Adipocyte (in vitro differentiated cells): Measurements from ENCODE around the gene FBXL13.
"Not testable (repeated sequence)": the region's sequence is repeated elsewhere in the genome, so short reads cannot be mapped to it uniquely, and the experiment has no call there.

Experiments used
- DNase-seq: peaks from one replicate; pipeline ENCODE4 v3.0.0-alpha.2; 2015; ENCODE audit warnings: low read depth
- H3K27me3 ChIP-seq: replicated peaks from 2 replicates; pipeline ENCODE4 v1.7.0; 2013; ENCODE audit warnings: mild to moderate bottlenecking, low read length, moderate library complexity; ENCODE audit not compliant: control insufficient read depth, insufficient read depth
- H3K36me3 ChIP-seq: 2 replicates; pipeline ENCODE4 v1.7.0; 2013; ENCODE audit warnings: low read length, mild to moderate bottlenecking, moderate library complexity; ENCODE audit not compliant: control insufficient read depth, insufficient read depth, severe bottlenecking
- H3K4me1 ChIP-seq: 2 replicates; pipeline ENCODE4 v1.7.0; 2013; ENCODE audit warnings: mild to moderate bottlenecking, low read length, moderate library complexity; ENCODE audit not compliant: control insufficient read depth, insufficient read depth
- H3K4me3 ChIP-seq: 2 replicates; pipeline ENCODE4 v1.7.0; 2013; ENCODE audit warnings: mild to moderate bottlenecking, low read length, moderate library complexity
- H3K9ac ChIP-seq: 2 replicates; pipeline ENCODE4 v1.7.0; 2013; ENCODE audit warnings: mild to moderate bottlenecking, low read length, moderate library complexity
- H3K9me3 ChIP-seq: 2 replicates; pipeline ENCODE4 v1.7.0; 2013; ENCODE audit warnings: mild to moderate bottlenecking, low read length, moderate library complexity; ENCODE audit not compliant: control insufficient read depth

Gene FBXL13

GRCh38 chr7:103021490-103021889 is 53.1 kb downstream of the FBXL13 start:
- H3K9me3 ChIP-seq, H3K36me3 ChIP-seq, H3K4me1 ChIP-seq, H3K27me3 ChIP-seq, DNase-seq, H3K9ac ChIP-seq, H3K4me3 ChIP-seq: not testable (repeated sequence)

- not testable (repeated sequence) for H3K36me3 ChIP-seq, H3K27me3 ChIP-seq, H3K4me3 ChIP-seq, DNase-seq, H3K4me1 ChIP-seq, H3K9me3 ChIP-seq, H3K9ac ChIP-seq
Measured at GRCh38 chr7:103020876-103021275, 53.7 kb downstream of the FBXL13 start.

GRCh38 chr7:103018295-103018694 is 56.3 kb downstream of the FBXL13 start:
- H3K9ac ChIP-seq, H3K27me3 ChIP-seq, H3K4me1 ChIP-seq, DNase-seq, H3K4me3 ChIP-seq, H3K36me3 ChIP-seq, H3K9me3 ChIP-seq: not testable (repeated sequence)

GRCh38 chr7:103011650-103012049 is 62.9 kb downstream of the FBXL13 start:
- Histone ChIP-seq H3K9ac (no peak overlapping the region), H3K36me3 (no peaks in the 10 kb centered on the region), H3K4me3 (no peak overlapping the region), H3K9me3 (no peaks in the 10 kb centered on the region), H3K4me1 (no peaks in the 10 kb centered on the region), H3K27me3 (no peaks in the 10 kb centered on the region)
- DNase-seq: peak; percentile 15

- DNase-seq: no peak
- H3K9me3 ChIP-seq: peaks cover 5% of the 10 kb centered on the region
- no peaks in the 10 kb centered on the region for H3K4me1 ChIP-seq
- H3K27me3 ChIP-seq: no peaks in the 10 kb centered on the region
- no peak overlapping the region for H3K4me3 ChIP-seq
- H3K9ac ChIP-seq: no peak overlapping the region
- no peaks in the 10 kb centered on the region for H3K36me3 ChIP-seq
Measured at GRCh38 chr7:103010211-103010610, 64.4 kb downstream of the FBXL13 start.

- no peaks in the 10 kb centered on the region for H3K36me3 ChIP-seq
- no peaks in the 10 kb centered on the region for H3K27me3 ChIP-seq
- H3K4me1 ChIP-seq: no peaks in the 10 kb centered on the region
- H3K9me3 ChIP-seq: peaks cover 5% of the 10 kb centered on the region
- no peak overlapping the region for H3K4me3 ChIP-seq
- no peak for DNase-seq
- H3K9ac ChIP-seq: no peak overlapping the region
Measured at GRCh38 chr7:103009466-103010185, 65.0 kb downstream of the FBXL13 start.

- DNase-seq: no peak
- Histone ChIP-seq H3K27me3 (no peaks in the 10 kb centered on the region), H3K9me3 (peaks cover 12% of the 10 kb centered on the region), H3K9ac (no peak overlapping the region), H3K4me3 (no peak overlapping the region), H3K36me3 (no peaks in the 10 kb centered on the region), H3K4me1 (no peaks in the 10 kb centered on the region)
Measured at GRCh38 chr7:103003004-103003403, 71.6 kb downstream of the FBXL13 start.

GRCh38 chr7:103001210-103001609 is 73.4 kb downstream of the FBXL13 start:
- no peaks in the 10 kb centered on the region for H3K27me3 ChIP-seq
- H3K4me1 ChIP-seq: no peaks in the 10 kb centered on the region

GRCh38 chr7:102996957-102997356 is 77.6 kb downstream of the FBXL13 start:
- Histone ChIP-seq H3K27me3 (no peaks in the 10 kb centered on the region), H3K4me1 (peaks cover 19% of the 10 kb centered on the region), H3K36me3 (no peaks in the 10 kb centered on the region), H3K9ac (no peak overlapping the region), H3K4me3 (no peak overlapping the region), H3K9me3 (no peaks in the 10 kb centered on the region)
- DNase-seq: no peak

More at GRCh38 chr7:103001210-103001609, 73.4 kb downstream of the FBXL13 start:
- H3K36me3 ChIP-seq: no peaks in the 10 kb centered on the region
- no peak for DNase-seq
- H3K9ac ChIP-seq: no peak overlapping the region
- no peak overlapping the region for H3K4me3 ChIP-seq
- H3K9me3 ChIP-seq: peaks cover 10% of the 10 kb centered on the region

GRCh38 chr7:102995609-102996008 is 79.0 kb downstream of the FBXL13 start:
- H3K27me3 ChIP-seq, DNase-seq: not testable (repeated sequence)

GRCh38 chr7:102994567-102994966 is 80.0 kb downstream of the FBXL13 start:
- Histone ChIP-seq H3K36me3 (no peaks in the 10 kb centered on the region), H3K27me3 (no peaks in the 10 kb centered on the region), H3K9ac (no peak overlapping the region), H3K4me1 (peaks cover 38% of the 10 kb centered on the region), H3K4me3 (no peak overlapping the region), H3K9me3 (no peaks in the 10 kb centered on the region)
- DNase-seq: no peak

More at GRCh38 chr7:102995609-102996008, 79.0 kb downstream of the FBXL13 start:
- H3K9ac ChIP-seq, H3K9me3 ChIP-seq, H3K4me3 ChIP-seq, H3K36me3 ChIP-seq: not testable (repeated sequence)
- H3K4me1 ChIP-seq: peaks cover 32% of the 10 kb centered on the region

- peaks cover 38% of the 10 kb centered on the region for H3K4me1 ChIP-seq
- no peak overlapping the region for H3K4me3 ChIP-seq
- no peaks in the 10 kb centered on the region for H3K36me3 ChIP-seq
- no peak for DNase-seq
- H3K9ac ChIP-seq: no peak overlapping the region
- H3K27me3 ChIP-seq: no peaks in the 10 kb centered on the region
- no peaks in the 10 kb centered on the region for H3K9me3 ChIP-seq
Measured at GRCh38 chr7:102993718-102994029, 80.9 kb downstream of the FBXL13 start.
